T-helper 2 cell (primary cell): Measurements from ENCODE around the gene NTHL1.
"Not testable (repeated sequence)": the region's sequence is repeated elsewhere in the genome, so short reads cannot be mapped to it uniquely, and the experiment has no call there.

Source experiments
- DNase-seq, 5 experiments: peaks; one replicate each; pipeline versions ENCODE4 v3.0.0 to v3.0.0-alpha.2; 2012 to 2022

The NTHL1 gene

DNA sequence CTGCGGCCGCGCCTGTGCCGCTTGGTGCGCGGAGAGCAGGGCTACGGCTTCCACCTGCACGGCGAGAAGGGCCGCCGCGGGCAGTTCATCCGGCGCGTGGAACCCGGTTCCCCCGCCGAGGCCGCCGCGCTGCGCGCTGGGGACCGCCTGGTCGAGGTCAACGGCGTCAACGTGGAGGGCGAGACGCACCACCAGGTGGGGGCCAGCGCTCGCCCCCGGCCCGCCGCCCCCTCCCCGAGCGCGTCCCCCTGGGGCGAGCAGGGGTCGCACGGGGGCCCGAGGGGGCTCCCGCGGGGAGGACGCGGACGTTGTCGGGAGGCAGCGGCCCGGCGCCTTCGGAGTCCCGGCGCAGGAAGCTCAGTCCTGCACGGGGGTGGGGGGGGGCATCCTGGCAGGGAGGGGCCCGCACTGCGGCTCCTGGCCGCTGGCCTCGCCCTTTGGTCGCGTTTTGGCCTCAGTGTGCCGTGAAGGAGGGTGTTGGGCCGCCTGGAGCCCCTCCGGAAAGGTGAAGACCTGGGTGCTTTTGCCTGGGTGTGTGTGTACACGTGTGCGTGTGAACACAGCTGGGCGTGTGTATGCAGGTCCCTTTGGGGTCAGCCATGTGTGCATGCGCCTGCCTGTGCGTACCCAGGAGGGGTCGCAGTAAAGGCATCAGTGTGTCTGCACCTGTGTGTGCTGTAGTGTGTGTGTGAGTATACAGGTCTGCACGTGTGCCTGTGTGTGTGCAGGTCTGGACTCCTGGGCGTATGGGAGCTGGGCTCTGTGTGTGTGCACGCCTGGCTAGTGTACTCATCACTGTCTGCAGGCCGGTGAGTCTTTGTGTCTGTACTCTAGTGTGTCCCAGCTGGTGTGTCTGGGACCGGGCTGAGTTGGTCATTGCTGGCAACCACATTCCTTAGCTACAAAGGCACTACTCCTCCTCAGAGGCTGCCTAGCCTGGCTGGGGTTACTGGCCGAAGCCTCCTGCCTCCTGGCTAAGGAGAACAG lies 20.3 kb downstream of the NTHL1 start:
- peak in 1 of 5 experiments; percentile 19 for DNase-seq

- DNase-seq: peak in 2 of 5 experiments; percentile 27 to 42
These were observed 21.1 kb downstream of the NTHL1 start, which contains the start of gene NHERF2 for GRCh38 chr16:2026461-2027023. NHERF2 (plus strand) TSS chr16:2026902; CDS start chr16:2027006, 104 bp downstream.

DNA sequence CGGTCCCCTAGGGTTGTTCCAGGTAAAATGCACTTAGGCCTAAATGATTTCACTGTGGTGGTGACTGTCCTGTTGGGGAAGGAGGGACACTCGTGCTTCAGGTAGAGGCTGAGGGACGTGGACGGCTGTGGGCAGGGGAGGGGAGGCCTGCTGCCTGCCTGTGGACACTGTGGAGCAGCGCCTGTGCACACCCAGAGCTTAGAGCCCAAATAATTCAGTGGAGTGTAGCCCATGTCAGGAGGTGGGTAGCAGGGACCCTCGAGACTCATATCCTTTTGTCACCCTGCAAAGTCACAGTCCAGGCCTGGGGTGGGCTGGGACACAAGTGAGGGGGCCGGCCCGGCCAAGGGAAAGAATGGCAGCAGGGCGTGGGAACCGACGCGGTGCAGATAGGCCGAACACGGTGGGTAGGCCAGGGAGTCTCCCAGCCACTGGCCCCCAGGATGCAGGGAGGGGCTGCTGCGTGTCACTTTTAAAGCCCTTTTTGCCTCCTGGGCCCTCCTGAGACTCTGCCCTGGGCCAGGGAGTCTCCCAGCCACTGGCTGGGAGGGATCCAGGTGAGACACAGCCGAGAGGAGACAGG lies 21.7 kb downstream of the NTHL1 start:
- DNase-seq: no peak

GRCh38 chr16:2025251-2025650 lies 22.4 kb downstream of the NTHL1 start:
- no peak for DNase-seq

- DNase-seq: no peak
These were observed 23.6 kb downstream of the NTHL1 start for GRCh38 chr16:2024032-2024420.

- peak; percentile 86 to 98 (median 91) for DNase-seq
These were observed 24.3 kb downstream of the NTHL1 start for GRCh38 chr16:2023092-2024031.

DNA sequence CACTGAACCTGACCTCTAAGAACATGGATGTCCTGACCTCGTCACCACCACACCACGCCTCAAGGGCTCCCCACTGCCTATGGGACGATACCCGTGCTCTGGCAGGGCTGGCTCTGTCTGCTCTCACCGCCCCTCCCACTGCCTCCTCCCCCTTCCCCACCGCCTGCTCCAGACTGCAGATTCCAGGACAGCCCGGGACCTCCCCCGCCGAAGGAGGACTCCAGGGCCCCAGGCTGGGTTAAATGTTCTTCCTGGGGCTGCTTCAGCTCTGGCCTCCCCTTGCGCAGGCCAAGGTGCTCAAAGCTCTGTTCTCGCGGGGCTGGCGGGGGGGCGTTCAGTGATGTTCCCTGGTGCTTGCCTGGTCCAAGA lies 24.9 kb downstream of the NTHL1 start:
- DNase-seq: no peak

- peak in 1 of 5 experiments; percentile 13 for DNase-seq
These were observed 27.5 kb downstream of the NTHL1 start for GRCh38 chr16:2019921-2020831.

DNA sequence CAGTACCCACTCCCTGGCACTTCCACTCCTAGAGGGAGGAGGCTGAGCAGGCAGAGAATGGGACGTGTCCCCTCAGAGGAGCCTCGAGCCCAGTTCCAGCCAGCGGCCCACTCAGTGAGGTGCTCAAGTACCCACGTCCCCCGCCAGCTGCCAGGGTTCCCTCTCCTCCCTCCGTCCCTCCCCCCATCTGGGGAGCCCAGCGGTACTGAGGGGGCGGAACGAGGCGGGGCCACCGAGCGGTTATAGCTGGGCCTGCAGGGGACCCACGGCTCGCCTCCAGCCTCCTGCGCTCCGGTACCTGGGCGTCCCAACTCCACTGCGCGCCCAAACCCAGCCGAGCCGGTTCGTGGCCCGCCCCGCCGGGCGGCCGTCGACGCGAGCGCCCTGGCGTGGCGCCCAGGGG lies 28.1 kb downstream of the NTHL1 start, which contains the start of gene NPW:
Gene NPW, plus strand, starts transcription at position 268 of the 403 bp plus-strand sequence.
- peak in 1 of 5 experiments; percentile 11 for DNase-seq

GRCh38 chr16:2016407-2016922 lies 31.2 kb downstream of the NTHL1 start:
- no peak for DNase-seq

DNA sequence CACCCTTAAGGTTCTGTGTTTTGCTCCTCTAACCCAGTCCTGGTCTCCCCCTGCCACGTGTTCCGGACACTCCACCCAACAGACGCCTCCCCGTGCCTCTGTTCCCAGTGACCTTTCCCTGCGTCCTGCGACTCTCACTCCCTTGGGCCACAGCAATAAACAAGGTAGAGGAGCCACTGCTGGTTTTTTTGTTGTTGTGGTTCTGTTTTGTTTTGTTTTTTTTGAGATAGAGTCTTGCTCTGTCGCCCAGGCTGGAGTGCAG lies 31.8 kb downstream of the NTHL1 start:
- DNase-seq: no peak

GRCh38 chr16:2015117-2015946 lies 32.3 kb downstream of the NTHL1 start:
- DNase-seq: no peak

- no peak for DNase-seq
These were observed 34.1 kb downstream of the NTHL1 start for GRCh38 chr16:2013527-2013926.

GRCh38 chr16:2011726-2012125 lies 35.9 kb downstream of the NTHL1 start:
- not testable (repeated sequence) for DNase-seq

- DNase-seq: peak; percentile 56 to 88 (median 70)
These were observed 37.7 kb downstream of the NTHL1 start, which contains the start of gene ZNF598 for GRCh38 chr16:2009791-2010510. ZNF598 (minus strand) TSS chr16:2009821.

DNA sequence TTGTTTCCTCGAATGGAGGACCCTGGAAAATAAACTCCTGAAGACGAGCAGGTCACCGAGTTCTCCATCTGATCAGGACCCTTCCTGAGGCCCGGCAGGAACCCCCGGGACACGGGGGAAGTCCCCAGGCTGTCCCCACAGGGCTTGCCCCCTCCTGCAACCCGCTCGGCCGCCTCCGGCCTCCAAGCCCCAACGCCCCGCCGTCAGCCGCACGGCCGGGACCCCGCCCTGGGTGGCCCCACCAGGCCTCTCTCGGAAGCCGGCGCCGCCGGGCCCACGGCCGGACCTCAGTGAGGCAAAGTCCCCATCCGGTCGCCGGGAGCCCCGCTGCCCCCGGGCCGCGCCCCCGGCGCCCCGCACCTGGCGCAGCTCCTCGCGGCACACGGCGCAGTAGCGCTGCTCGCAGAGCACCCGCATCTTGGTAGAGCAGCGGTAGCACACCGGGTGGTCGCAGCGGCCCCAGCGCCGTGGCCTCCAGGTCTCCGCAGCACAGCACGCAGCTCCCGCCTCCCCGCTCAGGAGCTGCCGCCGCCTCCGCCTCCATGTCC lies 38.4 kb downstream of the NTHL1 start:
- DNase-seq: peak in 1 of 5 experiments; percentile 52

DNA sequence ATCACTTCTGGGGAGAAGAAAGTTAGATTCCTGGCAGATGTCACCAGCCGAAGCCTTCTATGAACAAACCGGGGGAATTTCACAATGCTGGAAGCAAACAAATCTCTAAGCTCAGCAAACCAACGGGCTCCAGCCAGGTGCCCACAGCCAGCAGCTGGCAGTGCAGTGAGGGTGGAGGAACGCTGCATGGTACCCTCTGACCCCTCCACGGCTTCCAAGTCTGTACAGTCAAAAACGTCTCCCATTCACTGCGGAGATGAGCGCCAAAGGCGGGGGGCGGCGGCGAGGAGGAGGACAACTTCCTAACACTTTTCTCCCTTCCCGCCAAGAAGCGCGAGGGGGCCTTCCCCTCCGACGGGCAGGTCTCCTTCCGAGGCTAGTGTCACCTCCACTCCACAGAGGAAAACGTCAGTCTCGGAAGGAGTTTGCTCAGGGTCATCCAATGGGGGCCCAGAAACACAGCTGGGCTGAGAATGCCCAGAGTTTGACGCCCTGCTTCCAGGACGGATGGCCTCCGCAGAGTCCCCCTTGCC lies 38.9 kb downstream of the NTHL1 start:
- DNase-seq: peak in 2 of 5 experiments; percentile 28 to 43

DNA sequence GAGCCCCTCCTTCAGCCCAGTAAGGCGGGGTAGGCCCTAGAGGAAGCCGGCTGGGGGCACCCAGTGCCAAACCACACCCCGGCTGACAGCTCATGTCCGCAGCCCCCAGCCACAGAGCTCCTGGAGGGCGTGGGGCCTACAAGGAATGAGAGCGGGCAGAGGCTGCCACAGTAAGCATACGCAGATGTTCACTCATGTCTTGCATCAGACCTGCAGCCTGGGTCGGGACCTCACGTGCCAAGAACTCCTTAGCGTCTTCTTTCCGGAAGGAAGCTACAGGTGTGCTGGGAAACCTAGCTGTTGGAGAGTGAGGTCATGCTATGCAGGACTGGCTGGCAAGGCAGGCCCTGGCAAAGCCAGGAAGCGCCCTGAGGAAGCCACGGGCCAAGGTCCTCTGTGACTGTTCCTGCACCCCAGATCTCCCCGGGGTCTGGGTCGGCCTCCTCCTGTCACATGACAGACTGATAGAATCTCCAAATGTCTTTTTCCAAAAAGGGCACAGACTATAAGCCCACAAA lies 39.6 kb downstream of the NTHL1 start:
- DNase-seq: peak in 2 of 5 experiments; percentile 26 to 49
